ENCODE measurements around the gene USP11. TPM values are rescaled to one million over a fixed set of nuclear protein-coding genes. Genes with fewer than 3 reads are reported as not detected.
A peak's percentile ranks its signal among the peaks of the same experiment; 100 is the strongest.

The USP11 gene
- total and polyA plus RNA-seq, 5 experiments from 2014 or later = 130 to 195 (median 171) TPM

DNA sequence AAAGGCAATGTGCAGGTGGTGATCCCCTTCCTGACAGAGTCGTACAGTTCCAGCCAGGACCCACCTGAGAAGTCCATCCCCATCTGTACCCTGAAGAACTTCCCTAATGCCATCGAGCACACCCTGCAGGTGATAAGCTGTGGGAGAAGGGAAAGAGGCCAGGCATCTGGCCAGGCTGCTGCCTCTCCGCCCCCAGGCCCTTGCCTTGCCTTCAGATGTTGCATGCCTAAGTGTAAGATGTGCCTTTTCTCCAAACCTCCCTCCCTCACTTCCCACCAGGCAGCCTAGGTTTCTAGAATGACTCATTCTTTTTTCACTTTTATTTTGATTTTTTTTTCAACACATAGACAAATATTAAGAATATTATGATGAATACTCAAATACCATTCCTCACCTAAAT is 26.5 kb upstream of the USP11 start:
- no peak overlapping the region for H3K4me3 Mint-ChIP-seq
- peak overlapping the region in 2 of 10 donors; percentile 40 to 47 for H3K27ac Mint-ChIP-seq
- ATAC-seq = no peak

GRCh38 chrX:47208108-47208507 is 24.7 kb upstream of the USP11 start:
- H3K4me3 Mint-ChIP-seq = no peak overlapping the region
- DNase-seq (no peak), ATAC-seq (no peak)
- peaks cover 0 to 7% (median 3%) of the 10 kb centered on the region in 4 donors for H3K4me1 Mint-ChIP-seq
- peaks cover 0 to 79% (median 15%) of the 10 kb centered on the region in 3 donors for H3K36me3 Mint-ChIP-seq
- POLR2A ChIA-PET = interaction anchor here (1.4 to 1.7 kb wide), 2 partner anchors 9 to 10 kb away, joined by 3 to 6 read pairs; partner anchors contain the start of gene CDK16
- H3K27ac Mint-ChIP-seq = peak overlapping the region in 1 of 10 donors; percentile 17
- no peaks in the 10 kb centered on the region for H3K9me3 Mint-ChIP-seq
- no peaks in the 10 kb centered on the region for H3K27me3 Mint-ChIP-seq

More for the DNA sequence above, 26.5 kb upstream of the USP11 start:
- DNase-seq = no peak
- Mint-ChIP-seq H3K9me3 (no peaks in the 10 kb centered on the region), H3K4me1 (peaks cover 0 to under 1% (median 0%) of the 10 kb centered on the region in 4 donors), H3K27me3 (no peaks in the 10 kb centered on the region), H3K36me3 (peaks cover 2 to 79% (median 21%) of the 10 kb centered on the region in 3 donors)
- POLR2A ChIA-PET = interaction anchor here (1.5 kb wide), 1 partner anchor 10 kb away, joined by 3 read pairs; no protein-coding TSS in a partner anchor

GRCh38 chrX:47209508-47210238 is 23.1 kb upstream of the USP11 start:
- Mint-ChIP-seq H3K27ac (no peak overlapping the region), H3K36me3 (peaks cover 0 to 78% (median 15%) of the 10 kb centered on the region in 3 donors), H3K4me1 (peaks cover 0 to 12% (median 3%) of the 10 kb centered on the region in 4 donors)

DNA sequence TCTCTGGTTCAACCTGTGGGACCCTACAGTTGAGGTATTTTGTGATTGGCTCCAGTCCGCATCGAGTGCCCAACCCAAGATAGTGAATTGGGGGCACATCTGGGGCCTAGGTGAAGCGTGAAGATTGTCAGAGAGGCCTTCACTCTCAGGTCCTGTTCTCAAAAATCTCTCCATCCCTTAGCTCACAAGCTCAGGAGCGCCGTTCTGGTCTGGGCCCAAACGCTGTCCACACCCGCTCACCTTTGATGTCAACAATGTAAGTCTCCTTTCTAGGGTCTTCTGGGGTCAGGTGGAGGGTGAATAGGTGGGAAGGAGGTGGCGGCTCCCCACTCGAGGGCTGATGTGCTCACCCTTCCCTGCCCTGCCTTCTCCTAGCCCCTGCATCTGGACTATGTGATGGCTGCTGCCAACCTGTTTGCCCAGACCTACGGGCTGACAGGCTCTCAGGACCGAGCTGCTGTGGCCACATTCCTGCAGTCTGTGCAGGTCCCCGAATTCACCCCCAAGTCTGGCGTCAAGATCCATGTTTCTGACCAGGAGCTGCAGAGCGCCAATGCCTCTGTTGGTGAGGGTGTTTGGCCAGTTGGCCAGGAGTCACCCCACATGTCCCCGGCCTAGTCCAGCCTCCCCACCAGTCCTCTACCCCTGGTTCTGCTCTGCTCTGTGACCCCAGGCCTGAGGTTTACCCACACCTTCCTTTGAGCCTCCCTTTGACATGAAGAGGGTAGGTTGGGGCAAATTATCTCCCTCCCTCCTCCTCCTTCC is 22.0 kb upstream of the USP11 start:
- Mint-ChIP-seq H3K9me3 (no peaks in the 10 kb centered on the region), H3K36me3 (peaks cover 0 to 77% (median 11%) of the 10 kb centered on the region in 3 donors), H3K4me3 (no peak overlapping the region), H3K27me3 (no peaks in the 10 kb centered on the region), H3K4me1 (peaks cover 0 to 12% (median 3%) of the 10 kb centered on the region in 4 donors), H3K27ac (peak overlapping the region in 1 of 10 donors; percentile 80)
- no peak for ATAC-seq
- POLR2A ChIA-PET = interaction anchor here (0.9 to 1.1 kb wide), 2 partner anchors 8 to 10 kb away, joined by 4 to 5 read pairs; partner anchors contain the start of gene CDK16
- DNase-seq = no peak

More at GRCh38 chrX:47209508-47210238, 23.1 kb upstream of the USP11 start:
- POLR2A ChIA-PET = interaction anchor here (1.1 to 1.7 kb wide), 2 partner anchors 9 to 11 kb away, joined by 3 to 5 read pairs; partner anchors contain the start of gene CDK16
- ATAC-seq (no peak), DNase-seq (no peak)
- Mint-ChIP-seq H3K9me3 (no peaks in the 10 kb centered on the region), H3K27me3 (no peaks in the 10 kb centered on the region), H3K4me3 (no peak overlapping the region)

- no peaks in the 10 kb centered on the region for H3K9me3 Mint-ChIP-seq
- POLR2A ChIA-PET = interaction anchor here (0.8 kb wide), 1 partner anchor 21 kb away, joined by 3 read pairs; no protein-coding TSS in a partner anchor
- no peaks in the 10 kb centered on the region for H3K27me3 Mint-ChIP-seq
- ATAC-seq (no peak), DNase-seq (no peak)
- H3K36me3 Mint-ChIP-seq = peaks cover 2 to 67% (median 5%) of the 10 kb centered on the region in 3 donors
- H3K4me1 Mint-ChIP-seq = peaks cover 11 to 26% (median 16%) of the 10 kb centered on the region in 4 donors
- H3K4me3 Mint-ChIP-seq = no peak overlapping the region
- H3K27ac Mint-ChIP-seq = peak overlapping the region in 1 of 10 donors; percentile 22
Observed at GRCh38 chrX:47212381-47213293, 20.2 kb upstream of the USP11 start.

- DNase-seq = no peak
- Mint-ChIP-seq H3K4me3 (no peak overlapping the region), H3K36me3 (peaks cover 2 to 58% (median 5%) of the 10 kb centered on the region in 3 donors), H3K4me1 (peaks cover 15 to 33% (median 19%) of the 10 kb centered on the region in 4 donors), H3K27ac (peak overlapping the region in 7 of 10 donors; percentile 45 to 90 (median 62)), H3K27me3 (no peaks in the 10 kb centered on the region), H3K9me3 (no peaks in the 10 kb centered on the region)
- POLR2A ChIA-PET = no interaction called here
- no peak for ATAC-seq
Observed at GRCh38 chrX:47214435-47215077, 18.3 kb upstream of the USP11 start.

DNA sequence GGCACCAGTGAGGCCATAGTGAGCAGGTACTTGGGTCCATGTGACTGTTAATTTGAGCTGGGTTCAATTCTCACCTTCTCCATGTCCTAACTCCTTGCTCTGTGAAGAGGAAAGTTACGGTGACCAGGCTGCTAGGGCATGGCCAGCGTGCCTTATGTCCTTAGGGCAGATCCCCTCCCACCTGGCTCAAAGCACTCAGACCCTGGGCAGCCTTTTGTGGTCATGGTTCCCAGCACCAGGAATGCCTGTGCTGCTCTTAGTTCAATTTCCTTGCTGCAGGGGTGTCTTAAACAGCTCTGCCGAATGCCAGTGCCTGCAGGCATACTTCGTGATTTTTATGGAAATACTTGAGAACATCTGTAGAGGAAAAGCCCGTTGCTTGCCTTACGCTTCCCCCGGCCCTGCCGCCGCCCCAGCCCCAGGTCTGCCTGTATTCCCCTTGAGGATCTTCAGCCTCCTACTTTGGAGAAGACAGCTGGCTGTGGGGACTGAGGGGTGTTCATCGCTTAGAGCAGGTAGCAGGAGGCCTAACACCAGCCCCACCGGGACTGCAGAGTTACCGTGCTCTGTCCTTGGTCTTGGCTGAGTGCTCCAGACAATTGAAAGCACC is 17.4 kb upstream of the USP11 start:
- Mint-ChIP-seq H3K4me3 (no peak overlapping the region), H3K4me1 (peaks cover 24 to 42% (median 27%) of the 10 kb centered on the region in 4 donors), H3K27me3 (no peaks in the 10 kb centered on the region), H3K36me3 (peaks cover 2 to 52% (median 5%) of the 10 kb centered on the region in 3 donors), H3K9me3 (no peaks in the 10 kb centered on the region), H3K27ac (peak overlapping the region in 5 of 10 donors; percentile 18 to 99 (median 85))
- POLR2A ChIA-PET = interaction anchor here (1.2 kb wide), 1 partner anchor 167 kb away, joined by 5 read pairs; no protein-coding TSS in a partner anchor
- DNase-seq = no peak
- no peak for ATAC-seq

DNA sequence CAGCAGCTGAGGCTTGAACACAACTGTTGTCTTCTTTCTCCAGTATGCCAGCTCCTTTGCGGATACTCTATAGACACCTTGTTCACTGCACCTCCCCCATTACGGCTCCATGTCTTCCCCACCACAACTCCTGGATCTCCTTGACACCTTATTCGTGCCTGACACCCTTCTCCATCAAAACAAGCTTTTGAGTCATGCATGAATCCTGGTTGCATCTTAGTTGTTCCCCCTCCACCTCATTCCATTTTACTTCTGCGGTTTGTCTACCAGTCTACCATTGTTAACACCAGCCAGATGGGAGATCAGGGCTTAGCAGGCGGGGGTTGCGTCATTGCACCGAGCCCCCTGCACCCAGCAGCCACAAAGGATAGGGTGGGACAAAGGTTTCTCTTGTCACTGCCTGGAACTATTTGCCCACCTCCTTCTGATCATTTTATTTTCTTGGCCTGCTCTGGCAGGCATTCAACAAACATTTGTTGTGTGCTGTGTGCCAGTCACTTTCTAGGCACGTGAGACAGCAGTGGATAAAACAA is 16.4 kb upstream of the USP11 start:
- POLR2A ChIA-PET = interaction anchor here (1.1 to 1.2 kb wide), 2 partner anchors 17 to 166 kb away, joined by 4 to 5 read pairs; partner anchors contain the start of gene USP11
- Mint-ChIP-seq H3K9me3 (no peaks in the 10 kb centered on the region), H3K27ac (peak overlapping the region; percentile 49 to 100 (median 99)), H3K36me3 (peaks cover 1 to 43% (median 2%) of the 10 kb centered on the region in 3 donors), H3K4me1 (peaks cover 31 to 52% (median 36%) of the 10 kb centered on the region in 4 donors), H3K4me3 (peak overlapping the region in 8 of 10 donors; percentile 86 to 98 (median 94)), H3K27me3 (no peaks in the 10 kb centered on the region)
- no peak for ATAC-seq
- DNase-seq = no peak

- Mint-ChIP-seq H3K36me3 (peaks cover 0 to 38% (median 2%) of the 10 kb centered on the region in 3 donors), H3K27ac (peak overlapping the region; percentile 93 to 100 (median 99)), H3K27me3 (no peaks in the 10 kb centered on the region), H3K4me1 (peaks cover 30 to 52% (median 43%) of the 10 kb centered on the region in 4 donors), H3K9me3 (no peaks in the 10 kb centered on the region), H3K4me3 (peak overlapping the region; percentile 86 to 98 (median 94))
- POLR2A ChIA-PET = interaction anchor here (1.0 to 5.1 kb wide), 12 partner anchors 10 to 433 kb away, joined by 3 to 88 read pairs (median 6); partner anchors contain the start of genes ARAF, ELK1, NDUFB11 and RBM10
- ATAC-seq = peak in 1 of 2 donors; percentile 0
- peak in 2 of 10 donors; percentile 2 to 4 for DNase-seq
Observed at GRCh38 chrX:47217121-47217851, 15.5 kb upstream of the USP11 start.

GRCh38 chrX:47217852-47218279 is 14.9 kb upstream of the USP11 start:
- DNase-seq = peak; percentile 82 to 100 (median 96)
- peak overlapping the region; percentile 96 to 100 (median 99) for H3K27ac Mint-ChIP-seq
- peak; percentile 81 to 83 for ATAC-seq
- H3K27me3 Mint-ChIP-seq = no peaks in the 10 kb centered on the region
- peaks cover 0 to 35% (median 2%) of the 10 kb centered on the region in 3 donors for H3K36me3 Mint-ChIP-seq
- H3K9me3 Mint-ChIP-seq = no peaks in the 10 kb centered on the region
- H3K4me3 Mint-ChIP-seq = peak overlapping the region; percentile 88 to 98 (median 94)
- POLR2A ChIA-PET = interaction anchor here (0.6 to 5.1 kb wide), 14 partner anchors 10 to 433 kb away, joined by 3 to 88 read pairs (median 4); partner anchors contain the start of genes ARAF, ELK1, NDUFB11 and RBM10
- peaks cover 30 to 53% (median 44%) of the 10 kb centered on the region in 4 donors for H3K4me1 Mint-ChIP-seq
